HG02938 (cell line): ENCODE measurements around the gene YTHDC2.

Source experiments
- ATAC-seq: cut with Tn5 transposase; IDR thresholded peaks from one replicate; pipeline ENCODE4 v1.9.1; 2021; ENCODE audit warnings: mild to moderate bottlenecking, moderate library complexity; ENCODE audit not compliant: unreplicated experiment

YTHDC2 gene

DNA sequence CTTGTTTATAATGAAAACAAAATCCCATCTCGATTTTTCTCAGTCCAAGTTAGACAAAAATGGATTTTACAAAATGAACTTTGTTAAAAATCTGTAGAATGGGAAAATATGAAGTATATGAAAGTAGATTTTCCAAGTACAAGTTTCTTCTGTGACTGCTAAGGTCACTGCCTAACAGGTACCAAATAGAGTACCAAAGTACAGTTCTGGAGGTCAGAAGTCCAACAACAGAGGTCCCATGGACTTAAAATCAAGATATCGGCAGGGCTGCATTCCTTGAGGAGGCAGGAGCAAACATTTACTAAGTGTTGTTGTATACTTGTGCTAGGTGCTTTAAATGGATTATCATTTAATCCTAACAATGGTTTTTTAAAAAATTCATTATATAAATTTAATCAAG is 5.9 kb downstream of the YTHDC2 start:
- no peak for ATAC-seq

GRCh38 chr5:113520429-113520828 is 6.9 kb downstream of the YTHDC2 start:
- peak; percentile 82 for ATAC-seq

DNA sequence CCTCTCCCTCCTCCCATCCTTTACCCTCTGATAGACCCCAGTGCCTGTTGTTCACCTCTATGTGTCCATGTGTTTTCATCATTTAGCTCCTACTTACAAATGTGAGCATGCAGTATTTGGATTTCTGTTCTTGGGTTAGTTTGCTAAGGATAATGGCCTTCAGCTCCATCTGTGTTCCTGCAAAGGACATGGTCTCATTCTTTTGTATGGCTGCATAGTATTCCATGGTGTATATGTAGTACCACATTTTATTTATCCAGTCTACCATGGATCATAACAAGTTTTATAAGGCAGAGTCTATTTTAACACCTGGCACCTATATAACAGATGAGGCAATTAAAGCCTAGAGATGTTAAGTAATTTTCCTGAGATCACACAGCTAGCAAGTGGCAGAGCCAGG is 7.4 kb downstream of the YTHDC2 start:
- no peak for ATAC-seq

DNA sequence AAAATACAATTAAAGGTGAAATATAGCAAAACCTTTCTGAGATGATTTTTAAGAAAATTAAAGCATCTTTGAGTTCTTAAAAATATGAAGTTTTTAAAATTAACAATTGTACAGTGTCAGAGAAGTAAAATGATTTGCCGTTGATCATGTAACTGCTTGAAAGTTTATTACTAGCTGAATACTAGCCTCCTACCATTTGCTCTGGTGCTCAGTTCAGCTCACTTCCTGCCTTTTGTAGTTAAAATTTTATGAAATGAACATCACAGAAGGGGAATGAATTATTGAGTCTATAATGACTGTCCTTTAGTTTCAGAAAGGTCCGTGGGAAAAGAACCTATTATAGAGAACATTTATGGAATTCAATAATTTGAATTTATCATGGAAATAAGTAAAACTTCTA is 9.7 kb downstream of the YTHDC2 start:
- ATAC-seq = no peak

DNA sequence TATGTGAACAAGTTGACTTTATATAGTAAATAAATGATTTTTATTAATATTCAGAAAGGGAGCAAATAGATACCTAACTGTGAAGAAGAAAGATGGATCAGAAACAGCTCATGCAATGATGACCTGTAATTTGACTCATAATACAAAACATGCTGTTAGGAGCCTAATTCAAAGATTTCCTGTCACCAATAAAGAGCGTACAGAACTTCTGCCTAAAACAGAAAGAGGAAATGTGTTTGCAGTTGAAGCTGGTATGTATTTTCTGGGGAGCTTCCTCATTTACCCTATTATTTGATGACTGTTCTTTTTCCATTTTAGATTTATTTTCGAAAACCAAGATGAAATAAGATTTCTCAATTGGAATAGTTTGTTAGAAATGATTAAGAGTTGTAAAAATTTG is 11.4 kb downstream of the YTHDC2 start:
- ATAC-seq = peak; percentile 49

GRCh38 chr5:113526421-113526820 is 12.9 kb downstream of the YTHDC2 start:
- ATAC-seq = no peak

DNA sequence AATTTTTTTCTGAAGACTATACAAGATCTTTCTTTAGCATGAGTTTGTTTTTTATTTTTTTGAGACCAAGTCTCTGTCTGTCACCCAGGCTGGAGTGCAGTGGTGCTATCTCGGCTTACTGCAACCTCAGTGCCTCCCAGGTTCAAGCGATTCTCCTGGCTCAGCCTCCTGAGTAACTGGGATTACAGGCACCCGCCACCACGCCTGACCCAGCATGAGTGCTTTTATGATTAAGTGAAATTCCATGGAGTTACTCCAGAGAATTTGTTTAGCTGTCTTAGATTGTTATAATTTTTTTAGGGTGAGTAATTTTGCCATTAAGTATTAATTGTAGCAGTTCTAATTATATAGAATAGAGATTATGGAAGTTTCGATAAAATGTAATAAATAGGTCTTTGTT is 14.3 kb downstream of the YTHDC2 start:
- no peak for ATAC-seq

GRCh38 chr5:113531481-113532159 is 18.1 kb downstream of the YTHDC2 start:
- ATAC-seq = no peak

- ATAC-seq = no peak
Observed at GRCh38 chr5:113538313-113538712, 24.8 kb downstream of the YTHDC2 start.

DNA sequence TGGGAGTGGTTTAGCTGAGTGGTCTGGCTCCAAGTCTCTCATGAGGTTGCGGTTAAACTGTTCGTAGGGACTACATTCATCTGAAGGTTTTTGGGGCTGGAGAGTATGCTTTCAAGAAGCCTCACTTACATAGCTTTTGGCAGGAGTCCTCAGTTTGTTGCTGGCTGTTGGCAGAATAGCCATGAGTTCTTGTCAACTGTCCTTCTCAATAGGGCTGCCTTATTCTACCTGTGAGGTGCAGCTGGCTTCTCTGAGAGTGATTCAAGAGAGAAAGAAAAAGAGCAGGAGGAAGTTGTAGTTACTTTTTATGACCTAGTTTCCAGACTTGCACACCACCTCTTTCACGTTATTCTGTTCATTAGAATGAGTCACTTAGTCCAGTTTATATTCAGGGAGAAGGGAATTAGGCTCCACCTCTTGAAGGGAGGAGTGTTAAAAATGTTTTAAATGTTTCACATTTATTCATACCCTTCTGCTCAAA is 33.2 kb downstream of the YTHDC2 start:
- peak; percentile 47 for ATAC-seq

GRCh38 chr5:113548396-113548795 is 34.9 kb downstream of the YTHDC2 start:
- peak; percentile 88 for ATAC-seq

- ATAC-seq = no peak
Observed at GRCh38 chr5:113552137-113552536, 38.6 kb downstream of the YTHDC2 start.

DNA sequence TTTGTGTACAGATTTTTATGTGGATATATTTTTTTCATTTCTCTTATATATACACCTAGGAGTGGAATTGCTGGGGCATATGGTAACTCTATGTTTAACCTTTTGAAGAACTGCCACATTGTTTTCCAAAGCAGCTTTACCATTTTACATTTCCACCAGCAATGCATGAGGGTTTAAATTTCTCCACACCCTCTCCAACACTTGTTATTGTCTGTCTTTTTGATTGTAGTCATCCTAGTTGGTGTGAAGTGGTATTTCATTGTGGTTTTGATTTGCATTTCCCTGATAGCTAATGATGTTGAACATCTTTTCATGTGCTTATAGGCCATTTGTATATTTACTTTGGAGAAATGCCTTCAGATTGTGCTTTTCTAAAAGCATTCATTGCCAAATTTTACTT is 39.1 kb downstream of the YTHDC2 start:
- no peak for ATAC-seq

DNA sequence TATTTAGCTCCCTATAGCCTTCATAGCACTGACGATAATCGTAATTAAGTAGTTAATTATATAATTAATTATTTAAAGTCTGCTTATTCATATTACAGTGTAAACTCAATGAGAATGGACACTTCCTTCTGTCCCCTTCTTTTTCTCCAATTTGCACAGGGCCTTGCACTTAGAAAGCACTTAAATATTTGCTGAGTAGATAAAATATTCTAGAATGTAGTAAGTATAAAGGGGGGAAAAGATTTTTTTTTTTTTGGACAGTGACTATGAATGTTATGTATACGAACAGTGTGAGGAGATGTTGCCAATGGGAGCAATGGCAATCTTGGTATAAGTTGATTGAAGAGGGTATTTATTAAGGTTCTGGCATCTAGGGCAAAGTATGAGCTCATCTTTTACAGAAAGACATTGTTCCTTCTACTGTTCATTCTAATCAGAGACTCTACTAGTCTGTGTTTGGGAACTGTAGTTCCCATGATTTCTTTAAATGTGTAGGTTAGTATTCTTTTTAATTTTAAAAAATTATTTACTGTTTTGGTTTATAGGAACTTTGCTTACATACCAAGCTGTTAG is 49.4 kb downstream of the YTHDC2 start:
- no peak for ATAC-seq

DNA sequence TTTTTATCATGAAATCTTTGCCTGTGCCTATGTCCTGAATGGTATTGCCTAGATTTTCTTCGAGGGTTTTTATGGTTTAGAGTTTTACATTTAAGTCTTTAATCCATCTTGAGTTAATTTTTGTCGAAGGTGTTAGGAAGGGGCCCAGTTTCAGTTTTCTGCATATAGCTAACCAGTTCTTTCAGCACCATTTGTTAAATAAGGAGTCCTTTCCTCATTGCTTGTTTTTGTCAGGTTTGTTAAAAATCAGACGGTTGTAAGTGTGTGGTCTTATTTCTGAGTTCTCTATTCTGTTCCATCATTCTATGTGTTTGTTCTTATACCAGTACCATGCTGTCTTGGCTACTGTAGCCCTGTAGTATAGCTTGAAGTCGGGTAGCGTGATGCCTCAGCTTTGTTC is 55.9 kb downstream of the YTHDC2 start:
- ATAC-seq = no peak

DNA sequence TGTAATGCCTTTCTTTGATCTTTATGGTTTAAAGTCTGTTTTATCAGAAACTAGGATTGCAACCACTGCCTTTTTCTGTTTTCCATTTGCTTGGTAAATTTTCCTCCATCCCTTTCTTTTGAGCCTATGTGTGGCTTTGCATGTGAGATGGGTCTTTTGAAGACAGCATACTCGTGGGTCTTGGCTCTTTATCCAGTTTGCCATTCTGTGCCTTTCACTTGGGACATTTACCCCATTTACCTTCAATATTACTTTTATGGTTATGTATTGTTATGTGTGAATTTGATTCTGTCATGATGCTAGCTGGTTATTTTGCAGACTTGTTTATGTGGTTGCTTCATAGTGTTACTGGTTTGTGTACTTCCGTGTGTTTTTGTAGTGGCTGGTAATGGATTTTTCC is 59.2 kb downstream of the YTHDC2 start:
- no peak for ATAC-seq

DNA sequence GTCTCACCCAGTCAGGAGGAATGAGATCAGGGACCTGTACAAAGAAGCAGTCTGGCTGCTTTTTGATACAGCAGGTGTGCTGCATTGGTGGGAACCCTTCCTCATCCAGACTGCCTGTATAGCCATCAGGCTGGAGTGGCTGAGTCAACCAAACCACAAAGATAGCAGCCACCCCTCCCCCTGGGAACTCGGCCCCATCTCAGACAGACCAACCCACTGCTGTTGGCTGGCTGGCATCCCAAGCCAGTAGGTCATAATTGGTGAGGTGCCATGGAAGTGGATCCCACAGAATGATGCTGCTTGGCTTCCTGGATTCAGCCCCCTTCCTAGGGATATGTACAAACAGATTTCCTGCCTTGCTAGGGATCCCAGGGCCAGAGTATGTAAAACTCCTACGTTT is 60.9 kb downstream of the YTHDC2 start:
- ATAC-seq = no peak

DNA sequence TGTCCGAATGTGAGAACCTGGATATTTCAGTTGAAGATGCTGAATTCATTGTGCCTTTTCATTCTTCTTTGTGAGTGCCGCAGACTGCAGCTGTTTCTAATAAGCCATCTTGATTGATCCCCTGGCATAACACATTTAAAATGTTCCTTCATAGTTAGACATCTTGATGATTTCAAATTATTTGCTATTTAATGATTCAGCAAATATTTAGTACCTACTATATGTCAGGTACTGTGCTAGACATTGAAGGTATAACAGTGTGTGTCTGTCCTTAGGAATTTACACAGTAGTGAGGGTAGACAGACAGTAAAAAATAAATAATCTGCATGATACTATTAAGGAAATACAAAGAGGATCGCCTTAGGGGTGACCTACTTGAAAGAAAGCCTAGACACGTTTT is 61.6 kb downstream of the YTHDC2 start:
- no peak for ATAC-seq

DNA sequence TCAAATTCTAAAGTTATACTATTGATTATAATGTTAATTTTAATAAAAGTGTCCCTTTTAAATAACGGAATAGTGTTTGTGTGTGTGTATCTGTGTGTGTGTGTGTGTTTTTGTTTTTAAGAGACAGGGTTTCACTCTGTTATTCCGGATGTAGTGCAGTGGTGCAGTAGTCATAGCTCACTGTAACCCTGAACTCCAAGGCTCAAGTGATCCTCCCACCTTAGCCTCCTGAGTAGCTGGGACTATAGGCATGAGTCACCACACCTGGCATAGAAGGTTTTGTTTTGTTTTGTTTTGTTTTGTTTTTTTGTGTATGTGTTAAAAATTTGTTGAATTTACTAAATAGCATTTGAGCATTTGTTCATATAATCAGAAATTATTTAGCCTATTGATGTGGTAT is 64.6 kb downstream of the YTHDC2 start:
- ATAC-seq = no peak

DNA sequence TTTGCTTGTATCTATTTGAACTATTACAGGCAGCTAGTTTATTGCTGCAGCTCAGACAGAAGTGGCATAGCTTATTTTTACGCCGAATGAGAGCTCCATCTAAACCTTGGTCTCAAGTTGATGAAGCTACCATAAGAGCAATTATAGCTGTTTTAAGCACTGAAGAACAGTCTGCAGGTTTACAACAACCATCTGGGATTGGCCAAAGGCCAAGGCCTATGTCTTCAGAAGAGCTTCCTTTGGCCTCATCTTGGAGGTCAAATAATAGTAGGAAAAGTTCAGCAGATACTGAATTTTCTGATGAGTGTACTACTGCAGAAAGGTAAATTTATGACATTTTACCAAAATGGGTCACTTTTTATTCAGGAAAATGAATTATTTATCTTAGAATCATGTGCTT is 67.9 kb downstream of the YTHDC2 start:
- ATAC-seq = no peak

DNA sequence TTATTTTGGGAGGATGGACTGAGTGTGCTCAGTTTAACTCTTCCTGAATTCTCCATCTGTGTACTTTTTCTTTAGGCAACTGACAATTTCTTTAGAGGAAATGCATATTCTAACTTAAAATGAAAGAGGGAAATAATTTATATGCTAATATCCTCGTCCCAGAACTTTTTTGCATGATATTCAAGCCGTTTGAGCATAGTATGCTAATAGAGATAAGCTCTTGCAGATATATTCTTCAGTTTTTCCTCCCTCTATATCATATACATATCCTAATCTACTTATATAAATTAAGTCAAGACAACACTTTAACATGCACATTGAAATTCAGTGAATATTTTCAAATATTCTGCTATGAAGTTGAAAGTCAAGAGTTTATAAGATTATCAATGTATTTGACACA is 84.7 kb downstream of the YTHDC2 start:
- ATAC-seq = no peak

GRCh38 chr5:113598926-113599325 is 85.4 kb downstream of the YTHDC2 start:
- ATAC-seq = no peak
